ENCODE data around the gene HSPA12A. TPM values are rescaled to one million over a fixed set of nuclear protein-coding genes. Genes with fewer than 3 reads are reported as not detected.
A peak's percentile ranks its signal among the peaks of the same experiment; 100 is the strongest.

The HSPA12A gene
- total RNA-seq, 4 donors from 2014 or later: 16.4 to 24.5 (median 22.2) TPM

DNA sequence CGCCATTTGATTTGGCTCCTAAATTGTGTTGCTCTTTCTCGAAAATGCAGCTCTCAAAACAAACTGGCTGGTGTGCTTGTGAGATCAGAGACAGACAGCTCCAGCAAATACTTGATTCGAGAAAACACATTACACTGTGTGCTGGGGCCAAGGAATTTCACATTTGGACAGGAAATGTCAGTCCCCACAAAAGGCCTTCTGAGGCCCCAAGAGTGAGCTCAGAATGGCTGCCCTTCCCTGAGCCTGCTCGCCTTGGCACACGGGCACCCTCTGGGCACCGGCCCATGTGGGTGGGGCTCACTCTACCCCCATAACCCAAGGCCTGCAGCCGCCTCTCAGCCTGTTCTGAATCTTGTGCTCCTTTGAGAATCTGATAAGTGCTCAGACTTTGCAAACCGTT is 13.9 kb upstream of the HSPA12A start:
- H3K27ac ChIP-seq (replicated peaks in 1 of 4): peak overlapping the region; percentile 69 to 73 (median 70)
- intact Hi-C loops (cut with DNase I): no loop called here
- no peak for TF ChIP-seq EP300 (IDR thresholded peaks at IDR 0.05)
- no peak for TF ChIP-seq POLR2A (IDR thresholded peaks at IDR 0.05; ENCODE audit: low read depth)
- TF ChIP-seq, protein P1, sequence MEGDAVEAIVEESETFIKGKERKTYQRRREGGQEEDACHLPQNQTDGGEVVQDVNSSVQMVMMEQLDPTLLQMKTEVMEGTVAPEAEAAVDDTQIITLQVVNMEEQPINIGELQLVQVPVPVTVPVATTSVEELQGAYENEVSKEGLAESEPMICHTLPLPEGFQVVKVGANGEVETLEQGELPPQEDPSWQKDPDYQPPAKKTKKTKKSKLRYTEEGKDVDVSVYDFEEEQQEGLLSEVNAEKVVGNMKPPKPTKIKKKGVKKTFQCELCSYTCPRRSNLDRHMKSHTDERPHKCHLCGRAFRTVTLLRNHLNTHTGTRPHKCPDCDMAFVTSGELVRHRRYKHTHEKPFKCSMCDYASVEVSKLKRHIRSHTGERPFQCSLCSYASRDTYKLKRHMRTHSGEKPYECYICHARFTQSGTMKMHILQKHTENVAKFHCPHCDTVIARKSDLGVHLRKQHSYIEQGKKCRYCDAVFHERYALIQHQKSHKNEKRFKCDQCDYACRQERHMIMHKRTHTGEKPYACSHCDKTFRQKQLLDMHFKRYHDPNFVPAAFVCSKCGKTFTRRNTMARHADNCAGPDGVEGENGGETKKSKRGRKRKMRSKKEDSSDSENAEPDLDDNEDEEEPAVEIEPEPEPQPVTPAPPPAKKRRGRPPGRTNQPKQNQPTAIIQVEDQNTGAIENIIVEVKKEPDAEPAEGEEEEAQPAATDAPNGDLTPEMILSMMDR (IDR thresholded peaks at IDR 0.05): no peak
- peak; percentile 19 to 24 for TF ChIP-seq POLR2AphosphoS5 (IDR thresholded peaks at IDR 0.05)
- no peaks in the 10 kb centered on the region for H3K9me3 ChIP-seq
- no peak for DNase-seq (ENCODE audit: extremely low spot score)
- H3K27me3 ChIP-seq: no peaks in the 10 kb centered on the region
- no peaks in the 10 kb centered on the region for H3K36me3 ChIP-seq
- H3K4me1 ChIP-seq: peaks cover 15 to 28% (median 26%) of the 10 kb centered on the region in 4 donors
- H3K4me3 ChIP-seq: no peak overlapping the region
- 27% methylated on average over 7 of the region's 8 CpGs for WGBS

DNA sequence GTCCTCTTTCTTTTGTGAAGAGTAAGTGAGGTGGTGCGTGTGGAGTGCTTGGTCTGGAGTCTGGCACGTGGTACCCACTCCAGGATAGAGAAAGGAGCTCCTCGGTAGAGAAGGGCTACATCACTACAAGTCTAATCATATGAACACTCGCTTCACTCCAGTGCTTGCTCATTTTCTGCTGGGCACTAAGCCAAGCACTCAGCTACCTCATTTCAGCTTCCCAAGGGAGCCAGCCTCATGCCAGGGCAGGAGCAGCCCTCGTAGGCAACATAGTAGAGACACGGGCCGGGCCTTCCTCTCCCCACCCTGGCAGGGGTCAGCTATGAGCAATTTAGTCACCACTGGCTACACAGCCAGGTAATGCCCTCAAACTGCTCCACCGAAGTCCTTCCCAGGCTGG is 11.4 kb upstream of the HSPA12A start:
- Histone ChIP-seq H3K27ac (replicated peaks in 1 of 4) (peak overlapping the region in 2 of 4 donors; percentile 19 to 28), H3K9me3 (no peaks in the 10 kb centered on the region), H3K4me1 (peaks cover 15 to 28% (median 26%) of the 10 kb centered on the region in 4 donors), H3K36me3 (no peaks in the 10 kb centered on the region), H3K4me3 (no peak overlapping the region), H3K27me3 (no peaks in the 10 kb centered on the region)
- DNase-seq (ENCODE audit: extremely low spot score): no peak
- intact Hi-C loops (cut with DNase I): no loop called here
- 60% methylated on average over 5 of the region's 8 CpGs for WGBS
- no peak for TF ChIP-seq EP300 (IDR thresholded peaks at IDR 0.05)
- no peak for TF ChIP-seq POLR2AphosphoS5 (IDR thresholded peaks at IDR 0.05)
- no peak for TF ChIP-seq POLR2A (IDR thresholded peaks at IDR 0.05; ENCODE audit: low read depth)
- TF ChIP-seq, protein P1 (IDR thresholded peaks at IDR 0.05): no peak

DNA sequence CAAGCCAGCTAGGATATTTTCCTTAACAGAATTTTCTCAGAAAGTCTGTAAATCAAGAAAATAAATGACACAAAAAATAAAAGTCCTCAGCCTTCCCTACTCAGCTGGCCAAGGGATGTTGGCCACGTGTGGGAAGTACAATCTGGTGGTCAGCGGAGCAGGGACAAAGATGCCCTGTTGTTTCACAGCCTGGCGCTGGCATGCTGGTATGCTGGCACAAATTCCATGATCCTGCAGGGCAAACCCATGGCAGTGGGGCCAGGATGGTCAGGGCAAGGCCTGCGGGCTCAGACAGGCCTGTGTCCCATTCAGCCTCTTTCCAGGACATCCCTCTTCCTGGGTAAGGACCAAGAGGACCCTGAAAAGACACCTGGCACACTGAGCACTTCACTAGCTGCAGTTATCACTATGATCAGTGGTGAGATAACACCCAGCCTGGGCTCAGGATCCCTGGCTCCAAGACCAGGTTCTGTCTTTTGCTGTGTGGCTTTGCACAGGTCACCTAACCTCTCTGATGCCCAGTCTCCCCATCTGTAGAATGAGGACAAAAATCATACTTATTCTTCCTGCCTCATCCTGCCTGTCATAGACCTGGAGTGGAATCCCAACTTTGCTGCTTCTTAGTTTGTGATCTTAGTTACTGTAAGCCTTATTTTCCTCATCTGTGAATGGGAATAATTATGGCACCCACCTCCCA is 10.8 kb upstream of the HSPA12A start:
- 73% methylated on average over 4 of the region's 4 CpGs for WGBS
- Histone ChIP-seq H3K4me1 (peaks cover 15 to 30% (median 27%) of the 10 kb centered on the region in 4 donors), H3K9me3 (no peaks in the 10 kb centered on the region), H3K36me3 (no peaks in the 10 kb centered on the region), H3K4me3 (no peak overlapping the region), H3K27ac (replicated peaks in 1 of 4) (peak overlapping the region in 2 of 4 donors; percentile 19 to 28), H3K27me3 (no peaks in the 10 kb centered on the region)
- no peak for TF ChIP-seq POLR2A (IDR thresholded peaks at IDR 0.05; ENCODE audit: low read depth)
- TF ChIP-seq POLR2AphosphoS5 (IDR thresholded peaks at IDR 0.05): peak in 1 of 2 donors; percentile 12
- TF ChIP-seq, protein P1 (IDR thresholded peaks at IDR 0.05): no peak
- TF ChIP-seq EP300 (IDR thresholded peaks at IDR 0.05): no peak
- no peak for DNase-seq (ENCODE audit: extremely low spot score)
- intact Hi-C loops (cut with DNase I): no loop called here

DNA sequence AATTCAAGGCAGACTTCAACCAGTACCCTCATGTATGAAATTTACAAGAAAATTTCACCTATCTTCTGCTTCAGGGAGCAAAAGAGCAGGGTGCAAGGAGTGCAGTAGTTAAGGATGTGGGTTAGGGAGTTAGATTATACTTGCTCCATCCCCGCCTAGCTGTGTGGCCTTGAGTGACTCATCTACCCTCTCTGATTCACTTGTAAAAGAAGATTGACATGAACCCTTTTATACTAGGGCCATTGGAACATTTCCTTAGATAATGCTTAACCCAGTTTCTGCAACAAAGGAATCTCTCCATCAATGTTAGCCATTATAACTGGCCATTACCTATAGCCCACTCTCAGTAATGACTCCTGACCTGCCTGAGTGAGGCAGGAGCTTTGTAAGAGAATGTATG is 10.2 kb upstream of the HSPA12A start:
- peak overlapping the region in 1 of 4 donors; percentile 22 for H3K27ac ChIP-seq (replicated peaks in 1 of 4)
- WGBS: 87% methylated on average over 1 of the region's 1 CpG
- no peak for DNase-seq (ENCODE audit: extremely low spot score)

More for the DNA sequence above, 10.2 kb upstream of the HSPA12A start:
- Histone ChIP-seq H3K4me3 (no peak overlapping the region), H3K36me3 (no peaks in the 10 kb centered on the region), H3K4me1 (peaks cover 15 to 34% (median 30%) of the 10 kb centered on the region in 4 donors), H3K27me3 (no peaks in the 10 kb centered on the region), H3K9me3 (no peaks in the 10 kb centered on the region)
- intact Hi-C loops (cut with DNase I): no loop called here
- TF ChIP-seq POLR2AphosphoS5 (IDR thresholded peaks at IDR 0.05): no peak
- TF ChIP-seq, protein P1 (IDR thresholded peaks at IDR 0.05): no peak
- TF ChIP-seq POLR2A (IDR thresholded peaks at IDR 0.05; ENCODE audit: low read depth): no peak
- TF ChIP-seq EP300 (IDR thresholded peaks at IDR 0.05): no peak

Data from esophagus muscularis mucosa (tissue), 4 donors.